GM23338 (cell line): ENCODE data around the gene OCA2. TPM values are rescaled to one million over a fixed set of nuclear protein-coding genes. Genes with fewer than 3 reads are reported as not detected.

Source experiments
- ATAC-seq: fragments of 200-7000 bp; cut with Tn5 transposase; 3 replicates; pipeline ENCODE4 v1.9.1; 2020
- DNase-seq: peaks from one replicate; pipeline ENCODE4 v3.0.0-alpha.2; 2015; ENCODE audit warnings: low spot score
- H2AFZ ChIP-seq: fragments of 200-600 bp; sonication (generic); 2 replicates; pipeline ENCODE4 v1.8.0; 2016; ENCODE audit warnings: antibody characterized with exemption, mild to moderate bottlenecking, moderate library complexity
- H3F3A ChIP-seq: fragments of 200-600 bp; sonication (generic); replicated peaks from 2 replicates; pipeline ENCODE4 v1.8.0; 2017; ENCODE audit warnings: antibody characterized with exemption, mixed run types, low read depth
- H3K27ac ChIP-seq: fragments of 200-600 bp; sonication (generic); 2 replicates; pipeline ENCODE4 v1.6.1; 2016; ENCODE audit warnings: low read depth
- H3K27me3 ChIP-seq: fragments of 200-600 bp; sonication (generic); 2 replicates; pipeline ENCODE4 v1.8.0; 2016; ENCODE audit warnings: mild to moderate bottlenecking, mixed run types, moderate library complexity; ENCODE audit not compliant: insufficient read depth
- H3K36me3 ChIP-seq: fragments of 200-600 bp; sonication (generic); 2 replicates; pipeline ENCODE4 v1.8.0; 2016; ENCODE audit warnings: mild to moderate bottlenecking; ENCODE audit not compliant: insufficient read depth
- H3K4me1 ChIP-seq: fragments of 200-600 bp; sonication (generic); 2 replicates; pipeline ENCODE4 v1.8.0; 2016; ENCODE audit warnings: mild to moderate bottlenecking, moderate library complexity; ENCODE audit not compliant: insufficient read depth
- H3K4me2 ChIP-seq: fragments of 200-600 bp; sonication (generic); 2 replicates; pipeline ENCODE4 v1.7.1; 2017; ENCODE audit warnings: mixed run types
- H3K4me3 ChIP-seq: fragments of 200-600 bp; sonication (generic); 2 replicates; pipeline ENCODE4 v1.6.1; 2016; ENCODE audit warnings: mixed run types
- H3K79me2 ChIP-seq: fragments of 200-600 bp; sonication (generic); replicated peaks from 2 replicates; pipeline ENCODE4 v1.8.0; 2017; ENCODE audit warnings: mild to moderate bottlenecking; ENCODE audit not compliant: insufficient read depth
- H3K9me2 ChIP-seq: fragments of 200-600 bp; sonication (generic); 2 replicates; pipeline ENCODE4 v1.8.0; 2017; ENCODE audit not compliant: insufficient read depth
- H4K20me1 ChIP-seq: fragments of 200-600 bp; sonication (generic); replicated peaks from 2 replicates; pipeline ENCODE4 v1.8.0; 2017; ENCODE audit warnings: mild to moderate bottlenecking; ENCODE audit not compliant: insufficient read depth
- H3K27ac Mint-ChIP-seq: 2 replicates; pipeline ENCODE4 v1.8.0; 2020; ENCODE audit warnings: inconsistent platforms, mild to moderate bottlenecking, moderate library complexity, mixed read lengths
- H3K27me3 Mint-ChIP-seq: 3 replicates; pipeline ENCODE4 v1.8.0; 2022; ENCODE audit warnings: low read depth, mild to moderate bottlenecking, moderate library complexity, mixed read lengths, inconsistent platforms; ENCODE audit not compliant: insufficient read depth, poor library complexity
- H3K36me3 Mint-ChIP-seq: 3 replicates; pipeline ENCODE4 v1.8.0; 2021; ENCODE audit warnings: low read depth, mild to moderate bottlenecking, inconsistent platforms, moderate library complexity, mixed read lengths
- H3K4me1 Mint-ChIP-seq: 3 replicates; pipeline ENCODE4 v1.8.0; 2020; ENCODE audit warnings: mild to moderate bottlenecking, inconsistent platforms, mixed read lengths
- H3K4me3 Mint-ChIP-seq: 3 replicates; pipeline ENCODE4 v1.8.0; 2021; ENCODE audit warnings: moderate library complexity, mild to moderate bottlenecking, inconsistent platforms, mixed read lengths
- H3K9me3 Mint-ChIP-seq: 3 replicates; pipeline ENCODE4 v1.8.0; 2020; ENCODE audit warnings: moderate library complexity, mild to moderate bottlenecking, inconsistent platforms, mixed read lengths
- ETS1 ChIP-seq: IDR thresholded peaks from 2 replicates; pipeline ENCODE4 v1.6.1; 2016; ENCODE audit warnings: antibody characterized with exemption
- EZH2phosphoT487 ChIP-seq: fragments of 200-600 bp; sonication (generic); IDR thresholded peaks from one replicate; pipeline ENCODE4 v1.8.1; 2018; ENCODE audit warnings: antibody characterized with exemption; ENCODE audit not compliant: unreplicated experiment
- NANOG ChIP-seq: IDR thresholded peaks from 2 replicates; pipeline ENCODE4 v1.6.1; 2016; ENCODE audit warnings: antibody characterized with exemption, borderline replicate concordance
- ZNF114 ChIP-seq: fragments of 250-450 bp; sonication (Bioruptor Pico); IDR thresholded peaks from 2 replicates; pipeline ENCODE4 v1.5.0; 2020; ENCODE audit warnings: mild to moderate bottlenecking, moderate library complexity
- polyA plus RNA-seq: library from polyadenylated mRNA; unstranded; fragments of >200 nt; fragmentation: Nextera tagmentation; extraction: Ambion mirVana; gene quantifications from 2 replicates; pipeline ENCODE4 v1.2.1, GENCODE V29; 2016
- total RNA-seq: library from RNA; depleted of rRNA; stranded (reverse); fragments of >200 nt; shearing (Covaris generic); gene quantifications from 2 replicates; pipeline ENCODE4 v1.2.3, GENCODE V29; 2014
- TF ChIP-seq, protein P1 (sequence below): IDR thresholded peaks from one replicate; pipeline ENCODE4 v1.6.1; 2018; ENCODE audit warnings: antibody characterized with exemption; ENCODE audit not compliant: unreplicated experiment

The OCA2 gene
- total and polyA plus RNA-seq, 2 experiments from 2014 or later = 0.40 to 0.69 TPM

DNA sequence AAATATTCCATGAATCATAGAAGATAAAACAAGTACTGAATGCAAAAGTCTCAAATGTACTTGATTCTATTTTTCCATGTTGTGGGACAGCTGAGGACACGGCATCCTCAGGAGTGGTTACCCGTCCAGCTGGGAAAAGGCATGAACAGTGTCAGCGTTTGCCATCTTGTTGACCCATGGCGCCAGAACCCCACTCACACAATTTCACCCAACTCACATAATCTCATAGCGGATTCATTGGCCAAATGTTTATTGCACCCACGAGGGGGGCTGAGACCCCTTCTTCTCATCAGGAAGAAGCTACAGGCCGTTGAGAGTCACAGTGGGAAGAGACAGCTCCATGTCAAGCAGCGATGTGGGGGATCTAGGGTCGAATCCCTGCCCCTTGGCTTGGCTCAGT lies 72.9 kb downstream of the OCA2 start:
- Mint-ChIP-seq H3K4me1 (peaks cover 7% of the 10 kb centered on the region), H3K9me3 (no peaks in the 10 kb centered on the region), H3K27me3 (peaks cover 5% of the 10 kb centered on the region), H3K27ac (no peak overlapping the region), H3K4me3 (no peak overlapping the region), H3K36me3 (no peaks in the 10 kb centered on the region)
- Histone ChIP-seq H3K36me3 (no peaks in the 10 kb centered on the region), H3K4me1 (no peaks in the 10 kb centered on the region), H3K4me3 (no peak overlapping the region), H3K4me2 (no peak overlapping the region), H3K27ac (no peak overlapping the region), H3K79me2 (no peaks in the 10 kb centered on the region), H3K27me3 (no peaks in the 10 kb centered on the region), H3K9me2 (no peaks in the 10 kb centered on the region; the same call in 1 of the 2 replicates), H4K20me1 (no peaks in the 10 kb centered on the region), H2AFZ (no peak overlapping the region), H3F3A (no peaks in the 10 kb centered on the region)
- ATAC-seq = no peak
- DNase-seq = no peak
- no peak for TF ChIP-seq EZH2phosphoT487

DNA sequence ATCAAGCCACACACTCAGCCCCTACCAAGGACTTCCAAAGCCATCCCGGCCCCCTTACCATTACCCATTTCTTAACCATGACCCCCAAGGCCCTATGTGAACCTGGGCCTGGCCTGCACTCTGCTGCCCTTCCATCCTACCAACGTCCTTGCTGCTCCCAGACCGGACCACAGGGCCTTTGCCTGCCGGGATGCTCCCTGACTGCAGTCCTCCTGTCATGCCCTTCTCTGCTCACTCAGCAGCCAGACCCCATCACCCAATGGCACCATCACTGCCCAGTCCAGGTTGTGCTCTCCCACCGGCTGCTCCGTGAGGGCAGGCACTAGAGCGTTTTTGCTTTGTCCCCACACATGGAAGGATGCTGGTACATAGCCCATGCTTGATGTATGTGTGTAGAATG lies 73.7 kb downstream of the OCA2 start:
- H3K27me3 Mint-ChIP-seq = peaks cover 7% of the 10 kb centered on the region
- ATAC-seq = no peak

GRCh38 chr15:28024889-28025250 lies 74.2 kb downstream of the OCA2 start:
- Histone ChIP-seq H3K9me2 (no peaks in the 10 kb centered on the region; the same call in 1 of the 2 replicates), H3K27me3 (no peaks in the 10 kb centered on the region), H4K20me1 (no peaks in the 10 kb centered on the region), H3F3A (no peaks in the 10 kb centered on the region), H3K4me2 (no peak overlapping the region), H3K4me3 (no peak overlapping the region), H3K36me3 (no peaks in the 10 kb centered on the region), H3K4me1 (no peaks in the 10 kb centered on the region), H3K27ac (no peak overlapping the region), H2AFZ (no peak overlapping the region), H3K79me2 (no peaks in the 10 kb centered on the region)
- peaks cover 6% of the 10 kb centered on the region for H3K27me3 Mint-ChIP-seq
- no peak overlapping the region for H3K27ac Mint-ChIP-seq
- ATAC-seq = no peak
- no peaks in the 10 kb centered on the region for H3K9me3 Mint-ChIP-seq
- no peak overlapping the region for H3K4me3 Mint-ChIP-seq
- H3K4me1 Mint-ChIP-seq = peaks cover 13% of the 10 kb centered on the region
- no peak for DNase-seq
- no peaks in the 10 kb centered on the region for H3K36me3 Mint-ChIP-seq
- TF ChIP-seq ZNF114 (CRISPR knock-in tag) (no peak), ETS1 (no peak), NANOG (no peak)

More for the DNA sequence above, 73.7 kb downstream of the OCA2 start:
- Mint-ChIP-seq H3K4me3 (no peak overlapping the region), H3K36me3 (no peaks in the 10 kb centered on the region), H3K4me1 (peaks cover 10% of the 10 kb centered on the region), H3K27ac (no peak overlapping the region), H3K9me3 (no peaks in the 10 kb centered on the region)
- H3K4me3 ChIP-seq = no peak overlapping the region
- H4K20me1 ChIP-seq = no peaks in the 10 kb centered on the region
- no peaks in the 10 kb centered on the region for H3K36me3 ChIP-seq
- no peaks in the 10 kb centered on the region for H3F3A ChIP-seq
- no peak overlapping the region for H2AFZ ChIP-seq
- H3K27ac ChIP-seq = no peak overlapping the region
- no peak overlapping the region for H3K4me2 ChIP-seq
- no peaks in the 10 kb centered on the region for H3K27me3 ChIP-seq
- no peaks in the 10 kb centered on the region for H3K4me1 ChIP-seq
- no peaks in the 10 kb centered on the region; the same call in 1 of the 2 replicates for H3K9me2 ChIP-seq
- no peaks in the 10 kb centered on the region for H3K79me2 ChIP-seq
- no peak for DNase-seq
- TF ChIP-seq, protein P1, sequence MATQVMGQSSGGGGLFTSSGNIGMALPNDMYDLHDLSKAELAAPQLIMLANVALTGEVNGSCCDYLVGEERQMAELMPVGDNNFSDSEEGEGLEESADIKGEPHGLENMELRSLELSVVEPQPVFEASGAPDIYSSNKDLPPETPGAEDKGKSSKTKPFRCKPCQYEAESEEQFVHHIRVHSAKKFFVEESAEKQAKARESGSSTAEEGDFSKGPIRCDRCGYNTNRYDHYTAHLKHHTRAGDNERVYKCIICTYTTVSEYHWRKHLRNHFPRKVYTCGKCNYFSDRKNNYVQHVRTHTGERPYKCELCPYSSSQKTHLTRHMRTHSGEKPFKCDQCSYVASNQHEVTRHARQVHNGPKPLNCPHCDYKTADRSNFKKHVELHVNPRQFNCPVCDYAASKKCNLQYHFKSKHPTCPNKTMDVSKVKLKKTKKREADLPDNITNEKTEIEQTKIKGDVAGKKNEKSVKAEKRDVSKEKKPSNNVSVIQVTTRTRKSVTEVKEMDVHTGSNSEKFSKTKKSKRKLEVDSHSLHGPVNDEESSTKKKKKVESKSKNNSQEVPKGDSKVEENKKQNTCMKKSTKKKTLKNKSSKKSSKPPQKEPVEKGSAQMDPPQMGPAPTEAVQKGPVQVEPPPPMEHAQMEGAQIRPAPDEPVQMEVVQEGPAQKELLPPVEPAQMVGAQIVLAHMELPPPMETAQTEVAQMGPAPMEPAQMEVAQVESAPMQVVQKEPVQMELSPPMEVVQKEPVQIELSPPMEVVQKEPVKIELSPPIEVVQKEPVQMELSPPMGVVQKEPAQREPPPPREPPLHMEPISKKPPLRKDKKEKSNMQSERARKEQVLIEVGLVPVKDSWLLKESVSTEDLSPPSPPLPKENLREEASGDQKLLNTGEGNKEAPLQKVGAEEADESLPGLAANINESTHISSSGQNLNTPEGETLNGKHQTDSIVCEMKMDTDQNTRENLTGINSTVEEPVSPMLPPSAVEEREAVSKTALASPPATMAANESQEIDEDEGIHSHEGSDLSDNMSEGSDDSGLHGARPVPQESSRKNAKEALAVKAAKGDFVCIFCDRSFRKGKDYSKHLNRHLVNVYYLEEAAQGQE = no peak
